GM12872 (cell line): Measurements from ENCODE around the gene ABCB8.

ENCODE experiments used
- TF ChIP-seq, protein P1 (sequence below): IDR thresholded peaks from 3 replicates; pipeline ENCODE4 v1.5.1; 2011; ENCODE audit warnings: low read depth, mild to moderate bottlenecking, low read length, moderate library complexity; ENCODE audit not compliant: insufficient read depth

ABCB8 gene

DNA sequence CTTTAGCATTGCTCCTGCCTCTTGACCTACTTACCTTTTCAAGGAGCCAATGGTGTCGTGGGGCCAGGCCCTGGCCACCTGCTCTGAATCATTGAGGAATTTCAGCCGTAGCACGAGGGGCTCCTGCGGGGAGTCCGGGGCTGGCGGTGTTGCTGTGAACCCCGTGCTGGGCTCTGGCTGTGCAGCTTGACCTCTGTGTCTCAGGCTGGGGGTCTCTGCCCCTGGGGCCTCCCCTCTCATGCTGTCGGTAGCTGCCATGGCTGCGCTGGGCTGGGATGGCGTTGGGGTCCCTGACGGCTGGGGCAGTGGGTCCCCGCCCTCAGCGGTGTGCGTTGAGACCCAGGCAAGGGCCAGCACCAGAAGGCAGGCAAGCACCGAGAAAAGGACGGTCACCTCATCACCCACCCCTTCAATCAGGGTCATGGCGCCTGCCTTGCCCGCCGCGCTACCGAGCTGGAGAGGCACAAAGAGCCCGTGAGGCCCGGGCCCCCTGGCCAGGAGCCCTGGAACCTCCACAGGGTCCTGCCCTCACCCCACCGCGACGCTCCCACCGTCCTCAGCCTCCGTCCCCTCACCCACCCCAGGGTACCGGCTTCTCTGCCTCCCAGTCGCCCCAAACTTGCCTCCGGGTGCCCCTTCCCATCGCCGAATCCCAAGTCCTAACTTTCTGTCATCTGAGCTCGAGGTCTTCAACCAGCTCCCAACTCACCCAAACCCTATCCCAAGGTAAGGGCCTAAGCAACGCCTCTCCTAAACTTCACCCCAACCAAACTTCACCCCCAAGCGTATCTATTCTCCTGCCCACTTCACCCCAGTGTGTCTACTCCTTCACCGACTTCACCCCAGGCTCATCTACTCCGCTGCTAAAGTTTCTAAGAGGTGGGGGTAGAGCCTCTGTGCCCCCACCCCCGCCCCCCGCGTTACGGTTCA lies 54.2 kb downstream of the ABCB8 start:
- TF ChIP-seq, protein P1, sequence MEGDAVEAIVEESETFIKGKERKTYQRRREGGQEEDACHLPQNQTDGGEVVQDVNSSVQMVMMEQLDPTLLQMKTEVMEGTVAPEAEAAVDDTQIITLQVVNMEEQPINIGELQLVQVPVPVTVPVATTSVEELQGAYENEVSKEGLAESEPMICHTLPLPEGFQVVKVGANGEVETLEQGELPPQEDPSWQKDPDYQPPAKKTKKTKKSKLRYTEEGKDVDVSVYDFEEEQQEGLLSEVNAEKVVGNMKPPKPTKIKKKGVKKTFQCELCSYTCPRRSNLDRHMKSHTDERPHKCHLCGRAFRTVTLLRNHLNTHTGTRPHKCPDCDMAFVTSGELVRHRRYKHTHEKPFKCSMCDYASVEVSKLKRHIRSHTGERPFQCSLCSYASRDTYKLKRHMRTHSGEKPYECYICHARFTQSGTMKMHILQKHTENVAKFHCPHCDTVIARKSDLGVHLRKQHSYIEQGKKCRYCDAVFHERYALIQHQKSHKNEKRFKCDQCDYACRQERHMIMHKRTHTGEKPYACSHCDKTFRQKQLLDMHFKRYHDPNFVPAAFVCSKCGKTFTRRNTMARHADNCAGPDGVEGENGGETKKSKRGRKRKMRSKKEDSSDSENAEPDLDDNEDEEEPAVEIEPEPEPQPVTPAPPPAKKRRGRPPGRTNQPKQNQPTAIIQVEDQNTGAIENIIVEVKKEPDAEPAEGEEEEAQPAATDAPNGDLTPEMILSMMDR, result no peak

GRCh38 chr7:151083071-151083823 lies 55.0 kb downstream of the ABCB8 start, which contains the start of gene TMUB1:
Gene TMUB1 (minus strand): TSS chr7:151083493. CDS start chr7:151082563, 930 bp downstream.
- TF ChIP-seq, protein P1, result no peak

GRCh38 chr7:151083824-151084160 lies 55.5 kb downstream of the ABCB8 start:
- TF ChIP-seq, protein P1, result no peak

- TF ChIP-seq, protein P1, result no peak
These were observed 57.1 kb downstream of the ABCB8 start for GRCh38 chr7:151085329-151085690.

DNA sequence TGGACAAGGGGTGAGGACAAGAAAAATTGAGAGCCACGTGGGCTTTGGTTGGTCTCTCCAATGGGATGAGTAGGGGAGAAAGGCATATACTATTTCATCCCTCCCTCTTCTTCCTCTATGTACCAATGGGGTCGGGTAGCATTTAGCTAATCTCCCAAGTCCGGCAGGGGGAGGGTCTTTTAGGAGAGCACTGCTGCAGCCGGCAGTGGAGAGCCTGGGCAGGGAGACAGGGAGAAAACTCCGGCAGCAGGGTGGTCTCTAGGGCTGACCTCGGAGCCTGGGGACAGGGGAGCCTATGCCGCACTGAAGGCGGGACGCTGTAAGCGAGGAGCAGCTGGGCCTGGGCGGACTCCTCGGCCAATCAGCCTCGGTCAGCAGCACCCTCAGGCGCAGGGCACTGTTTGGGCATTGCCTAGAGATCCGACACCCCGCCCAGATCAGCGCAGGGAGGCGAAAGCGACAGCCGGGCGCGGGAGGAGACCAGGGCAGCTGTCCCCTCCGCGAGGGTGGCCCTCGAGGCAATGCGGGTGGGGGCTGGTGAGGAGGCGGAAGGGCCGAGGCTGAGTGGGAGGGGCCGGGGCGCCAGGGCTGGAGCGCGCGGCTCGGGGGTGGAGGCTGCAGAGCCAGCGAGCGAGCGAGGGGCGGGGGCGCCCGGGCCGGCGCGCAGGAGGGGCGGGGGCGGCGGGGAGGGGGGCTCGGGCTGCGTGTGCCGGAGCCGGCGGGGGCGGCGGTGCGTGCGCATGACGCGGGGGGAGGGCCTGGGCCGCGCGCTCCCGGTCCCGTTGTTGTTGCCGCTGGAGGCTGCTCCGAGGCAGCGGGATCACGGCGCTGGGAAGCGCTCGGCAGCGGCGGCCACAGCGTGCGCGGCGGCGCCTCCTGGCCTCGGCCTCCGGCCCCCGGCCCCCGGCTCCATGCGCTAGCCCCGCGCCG lies 57.7 kb downstream of the ABCB8 start, which contains the start of gene AGAP3:
TSS of gene AGAP3 (plus strand) at position 785 of the 930 bp plus-strand sequence. CDS start 267 bp downstream, outside the sequence.
- TF ChIP-seq, protein P1, result no peak

GRCh38 chr7:151086802-151087244 lies 58.6 kb downstream of the ABCB8 start:
- TF ChIP-seq, protein P1, result no peak
